Non-pigmented ciliary epithelial cell (primary cell): ENCODE results near the gene CALM3.

Experiments used
- DNase-seq: peaks from one replicate; pipeline ENCODE4 v3.0.0-alpha.2; 2010; ENCODE audit warnings: low read depth

CALM3 gene

GRCh38 chr19:46639358-46640182, 38.4 kb downstream of the CALM3 start:
- no peak for DNase-seq

GRCh38 chr19:46640656-46641055, 39.5 kb downstream of the CALM3 start:
- no peak for DNase-seq

GRCh38 chr19:46644720-46645119, 43.6 kb downstream of the CALM3 start:
- DNase-seq, result no peak

GRCh38 chr19:46646402-46646801, 45.3 kb downstream of the CALM3 start:
- no peak for DNase-seq

GRCh38 chr19:46648060-46648960, 47.2 kb downstream of the CALM3 start:
- DNase-seq, result no peak

- DNase-seq, result no peak
Observed at GRCh38 chr19:46648961-46649960, 48.1 kb downstream of the CALM3 start.

- no peak for DNase-seq
Observed at GRCh38 chr19:46650445-46650844, 49.3 kb downstream of the CALM3 start.

- DNase-seq, result no peak
Observed at GRCh38 chr19:46654621-46655152, 53.6 kb downstream of the CALM3 start.

GRCh38 chr19:46656541-46656940, 55.4 kb downstream of the CALM3 start:
- DNase-seq, result no peak

GRCh38 chr19:46659151-46660007, 58.2 kb downstream of the CALM3 start:
- no peak for DNase-seq

GRCh38 chr19:46660008-46660517, 58.9 kb downstream of the CALM3 start:
- no peak for DNase-seq
